ENCODE results near the gene ALK. TPM values are rescaled to one million over a fixed set of nuclear protein-coding genes. Genes with fewer than 3 reads are reported as not detected.
A peak's percentile ranks its signal among the peaks of the same experiment; 100 is the strongest.

The ALK gene
- total and polyA plus RNA-seq, 12 donors = 0.09 to 1.8 (median 0.53) TPM; not detected in 1

- no peak for TF ChIP-seq POLR2A (IDR thresholded peaks at IDR 0.05)
- no peak for TF ChIP-seq CTCF (IDR thresholded peaks at IDR 0.05)
- DNase-seq = no peak
- no peak overlapping the region for H3K27ac ChIP-seq
- WGBS, 4 donors = 78 to 85% (median 79%) methylated on average over 9 to 17 of the region's 17 CpGs
- no peaks in the 10 kb centered on the region for H3K9me3 ChIP-seq (replicated peaks in 1 of 3)
- no peaks in the 10 kb centered on the region for H3K4me1 ChIP-seq (replicated peaks in 1 of 2)
- no peak overlapping the region for H3K4me3 ChIP-seq
- H3K27me3 ChIP-seq = no peaks in the 10 kb centered on the region
- intact Hi-C loops (cut with DNase I) = no loop called here
- no peaks in the 10 kb centered on the region for H3K36me3 ChIP-seq (replicated peaks in 1 of 2)
Observed at GRCh38 chr2:29224693-29225551, 696.5 kb downstream of the ALK start.

- intact Hi-C loops (cut with DNase I) = no loop called here
- no peaks in the 10 kb centered on the region for H3K27me3 ChIP-seq
- no peaks in the 10 kb centered on the region for H3K9me3 ChIP-seq (replicated peaks in 1 of 3)
- H3K36me3 ChIP-seq (replicated peaks in 1 of 2) = no peaks in the 10 kb centered on the region
- TF ChIP-seq POLR2A (IDR thresholded peaks at IDR 0.05) = no peak
- TF ChIP-seq CTCF (IDR thresholded peaks at IDR 0.05) = no peak
- DNase-seq = peak; percentile 47 to 81 (median 65)
- H3K4me1 ChIP-seq (replicated peaks in 1 of 2) = no peaks in the 10 kb centered on the region
- no peak overlapping the region for H3K27ac ChIP-seq
- WGBS, 4 donors = 68 to 77% (median 72%) methylated on average over 7 of the region's 7 CpGs
- no peak overlapping the region for H3K4me3 ChIP-seq
Observed at GRCh38 chr2:29223851-29224692, 697.3 kb downstream of the ALK start.

- intact Hi-C loops (cut with DNase I) = no loop called here
- Histone ChIP-seq H3K9me3 (replicated peaks in 1 of 3) (no peaks in the 10 kb centered on the region), H3K36me3 (replicated peaks in 1 of 2) (no peaks in the 10 kb centered on the region), H3K27me3 (no peaks in the 10 kb centered on the region), H3K27ac (no peak overlapping the region), H3K4me1 (replicated peaks in 1 of 2) (no peaks in the 10 kb centered on the region), H3K4me3 (no peak overlapping the region)
- DNase-seq = peak in 1 of 7 donors; percentile 10
- 81 to 97% (median 90%) methylated on average over 7 to 11 of the region's 11 CpGs for WGBS, 4 donors
- TF ChIP-seq POLR2A (IDR thresholded peaks at IDR 0.05) (no peak), CTCF (IDR thresholded peaks at IDR 0.05) (no peak)
Observed at GRCh38 chr2:29223257-29223656, 698.1 kb downstream of the ALK start.
